HG03025 (cell line): ENCODE results near the gene CIAO3.
"Not testable (repeated sequence)": the region's sequence is repeated elsewhere in the genome, so short reads cannot be mapped to it uniquely, and the experiment has no call there.

Experiments
- ATAC-seq: cut with Tn5 transposase; IDR thresholded peaks from one replicate; pipeline ENCODE4 v1.9.1; 2021; ENCODE audit warnings: mild to moderate bottlenecking, moderate library complexity; ENCODE audit not compliant: unreplicated experiment, low FRiP score

CIAO3 gene

GRCh38 chr16:714558-715476 is 26.0 kb downstream of the CIAO3 start, which contains the start of gene METRN:
TSS of gene METRN (plus strand) at chr16:715118. CDS start at chr16:715290, 172 bp downstream.
- peak; percentile 47 for ATAC-seq

GRCh38 chr16:714079-714478 is 26.7 kb downstream of the CIAO3 start:
- no peak for ATAC-seq

- ATAC-seq: not testable (repeated sequence)
Observed at GRCh38 chr16:712740-713250, 28.0 kb downstream of the CIAO3 start.

GRCh38 chr16:711548-712320 is 29.1 kb downstream of the CIAO3 start:
- no peak for ATAC-seq

- no peak for ATAC-seq
Observed at GRCh38 chr16:711084-711483, 29.7 kb downstream of the CIAO3 start.

- ATAC-seq: no peak
Observed at GRCh38 chr16:710500-711075, 30.2 kb downstream of the CIAO3 start.

GRCh38 chr16:709566-710499 is 31.0 kb downstream of the CIAO3 start:
- no peak for ATAC-seq

GRCh38 chr16:708959-709358 is 31.8 kb downstream of the CIAO3 start:
- ATAC-seq: no peak

GRCh38 chr16:708019-708418 is 32.8 kb downstream of the CIAO3 start:
- no peak for ATAC-seq

- no peak for ATAC-seq
Observed at GRCh38 chr16:707062-707538, 33.7 kb downstream of the CIAO3 start.

- no peak for ATAC-seq
Observed at GRCh38 chr16:706189-707061, 34.4 kb downstream of the CIAO3 start.

GRCh38 chr16:705431-706188 is 35.2 kb downstream of the CIAO3 start, which contains the start of gene FBXL16:
TSS of gene FBXL16 (minus strand) at chr16:705801. CDS start at chr16:697405, 8,396 bp downstream.
- no peak for ATAC-seq

- ATAC-seq: no peak
Observed at GRCh38 chr16:704552-705380, 36.0 kb downstream of the CIAO3 start.

- no peak for ATAC-seq
Observed at GRCh38 chr16:704047-704446, 36.8 kb downstream of the CIAO3 start.

GRCh38 chr16:703406-703805 is 37.4 kb downstream of the CIAO3 start:
- no peak for ATAC-seq

- ATAC-seq: no peak
Observed at GRCh38 chr16:702341-702740, 38.5 kb downstream of the CIAO3 start.
